Measurements from ENCODE around the gene NDUFV3. TPM values are rescaled to one million over a fixed set of nuclear protein-coding genes. Genes with fewer than 3 reads are reported as not detected.

Gene NDUFV3
- total and polyA plus RNA-seq, 2 of the 13 experiments (the other 11 are each of a cell fraction or from before 2014, with no cell fraction given) = 14.2 to 29.6 TPM

DNA sequence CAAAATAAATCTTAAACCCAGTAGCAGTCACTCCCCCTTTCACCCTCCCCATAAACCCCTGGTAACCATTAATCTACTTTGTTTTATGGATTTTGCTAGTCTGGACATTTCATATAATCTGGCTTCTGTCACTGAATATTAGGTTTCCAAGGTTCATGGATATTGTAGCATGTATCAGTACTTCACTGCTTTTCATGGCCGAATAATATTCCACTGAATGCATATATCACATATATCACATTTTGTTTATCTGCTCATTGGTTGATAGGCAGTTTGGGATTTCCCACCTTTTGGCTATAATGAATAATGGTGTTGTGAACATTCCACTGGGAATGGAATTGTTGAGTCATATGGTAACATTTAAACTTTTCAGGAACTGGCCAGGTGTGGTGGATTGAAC is 9.2 kb upstream of the NDUFV3 start:
- FAIRE-seq (no peak), DNase-seq (ENCODE audit: low spot score) (no peak), ATAC-seq (no peak)
- Histone ChIP-seq H3K79me2 (ENCODE audit: insufficient read depth, low read length) (peaks cover 12% of the 10 kb centered on the region), H3K4me1 (ENCODE audit: insufficient read depth, low read length) (peaks cover 11% of the 10 kb centered on the region), H3K36me3 (replicated peaks in 1 of 2; ENCODE audit: control insufficient read depth in 1 of 2, insufficient read depth in 2 of 2, low read length in 2 of 2) (no peaks in the 10 kb centered on the region), H3K9me3 (ENCODE audit: low read length) (no peaks in the 10 kb centered on the region), H3K27ac (ENCODE audit: extremely low read length, insufficient read depth, low read length) (no peak overlapping the region), H3K4me2 (ENCODE audit: low read depth, low read length) (no peak overlapping the region), H3K9ac (ENCODE audit: insufficient read depth, low read depth, low read length) (no peak overlapping the region), H4K20me1 (ENCODE audit: insufficient read depth, low read length) (no peaks in the 10 kb centered on the region), H3K4me3 (replicated peaks in 1 of 3; ENCODE audit: insufficient read depth in 1 of 3, low read depth in 2 of 3, low read length in 3 of 3) (no peak overlapping the region), H3K27me3 (ENCODE audit: control insufficient read depth in 1 of 2, insufficient read depth in 2 of 2, low read length in 2 of 2) (no peaks in the 10 kb centered on the region; a peak in 1 of 5 replicates), H2AFZ (ENCODE audit: low read length) (no peak overlapping the region)
- intact Hi-C loops (cut with micrococcal nuclease; ENCODE audit: unreplicated experiment) (no loop called here), in situ Hi-C loops (cut with HindIII; ENCODE audit: extremely low pct_ligation_motif_present, low pct_unique_long_range_greater_than_20kb) (no loop called here)
- ChIA-PET POLR2A (no interaction called here), CTCF (ENCODE audit: low intra/inter-chr PET ratio, low total read pairs) (no interaction called here)
- TF ChIP-seq NFATC3 (CRISPR knock-in tag; IDR thresholded peaks at IDR 0.05) (no peak), ZNF768 (CRISPR knock-in tag; IDR thresholded peaks at IDR 0.05) (no peak), KLF12 (CRISPR knock-in tag; IDR thresholded peaks at IDR 0.05; ENCODE audit: borderline replicate concordance) (no peak), TCF12 (IDR thresholded peaks at IDR 0.05) (no peak), TCF12 (CRISPR knock-in tag; IDR thresholded peaks at IDR 0.05) (no peak), ZNF644 (CRISPR knock-in tag; IDR thresholded peaks at IDR 0.05; ENCODE audit: low read depth) (no peak), GATAD2A (CRISPR knock-in tag; IDR thresholded peaks at IDR 0.05) (no peak), GTF3A (CRISPR knock-in tag; conservative IDR thresholded peaks at IDR 0.05) (no peak)
- 96% methylated on average over 1 of the region's 1 CpG for WGBS (ENCODE audit: low lambda C conversion rate)
- BruUV-seq (replicated peaks) = no TSS peak

DNA sequence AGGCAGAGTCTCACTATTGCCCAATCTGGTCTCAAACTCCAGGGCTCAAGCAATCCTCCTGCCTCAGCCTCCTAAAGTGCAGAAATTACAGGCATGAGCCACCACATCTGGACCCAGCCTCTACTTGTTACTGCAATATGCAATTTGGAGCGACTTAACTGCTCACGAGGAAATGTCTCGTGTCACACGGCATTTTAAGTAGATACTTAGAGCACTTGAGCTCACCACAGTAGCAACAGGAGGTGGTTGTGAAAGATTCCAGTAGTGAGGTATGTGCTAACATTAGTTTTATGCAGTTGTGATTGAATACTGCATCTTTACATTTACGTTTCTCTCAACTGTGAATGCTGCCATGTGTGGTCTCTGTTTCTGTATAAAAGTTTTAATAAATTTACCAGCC is 5.8 kb upstream of the NDUFV3 start:
- ChIA-PET CTCF (ENCODE audit: low intra/inter-chr PET ratio, low total read pairs) (no interaction called here), POLR2A (interaction anchor here (2.1 kb wide), 1 partner anchor 9 kb away, joined by 6 read pairs; no protein-coding TSS in a partner anchor)
- H3K27me3 ChIP-seq (ENCODE audit: control insufficient read depth in 1 of 2, insufficient read depth in 2 of 2, low read length in 2 of 2) = no peaks in the 10 kb centered on the region
- H3K4me2 ChIP-seq (ENCODE audit: low read depth, low read length) = no peak overlapping the region
- no peak for DNase-seq (ENCODE audit: low spot score)
- H3K4me3 ChIP-seq (replicated peaks in 1 of 3; ENCODE audit: insufficient read depth in 1 of 3, low read depth in 2 of 3, low read length in 3 of 3) = no peak overlapping the region
- intact Hi-C loops (cut with micrococcal nuclease; ENCODE audit: unreplicated experiment) = no loop called here
- H3K4me1 ChIP-seq (ENCODE audit: insufficient read depth, low read length) = peaks cover 15% of the 10 kb centered on the region
- no peaks in the 10 kb centered on the region for H3K79me2 ChIP-seq (ENCODE audit: insufficient read depth, low read length)
- H2AFZ ChIP-seq (ENCODE audit: low read length) = no peak overlapping the region
- H4K20me1 ChIP-seq (ENCODE audit: insufficient read depth, low read length) = no peaks in the 10 kb centered on the region
- TF ChIP-seq CAMTA2 (CRISPR knock-in tag; IDR thresholded peaks at IDR 0.05; ENCODE audit: borderline replicate concordance) (no peak), KDM2A (CRISPR knock-in tag; IDR thresholded peaks at IDR 0.05; ENCODE audit: borderline replicate concordance, low read depth) (no peak), TCF7 (IDR thresholded peaks at IDR 0.05; ENCODE audit: low read depth) (no peak)
- in situ Hi-C loops (cut with HindIII; ENCODE audit: extremely low pct_ligation_motif_present, low pct_unique_long_range_greater_than_20kb) = no loop called here
- no TSS peak for BruUV-seq (replicated peaks)
- H3K9me3 ChIP-seq (ENCODE audit: low read length) = no peaks in the 10 kb centered on the region
- H3K27ac ChIP-seq (ENCODE audit: extremely low read length, insufficient read depth, low read length) = no peak overlapping the region
- ATAC-seq = no peak
- H3K36me3 ChIP-seq (replicated peaks in 1 of 2; ENCODE audit: control insufficient read depth in 1 of 2, insufficient read depth in 2 of 2, low read length in 2 of 2) = no peaks in the 10 kb centered on the region
- WGBS (ENCODE audit: low lambda C conversion rate) = 97% methylated on average over 5 of the region's 5 CpGs
- no peak overlapping the region for H3K9ac ChIP-seq (ENCODE audit: insufficient read depth, low read depth, low read length)
- no peak for FAIRE-seq
